ENCODE results near the gene AKAP8.
"Not testable (repeated sequence)": the region's sequence is repeated elsewhere in the genome, so short reads cannot be mapped to it uniquely, and the experiment has no call there.

The AKAP8 gene

GRCh38 chr19:15379083-15379998 is at the start of gene AKAP8:
AKAP8 (minus strand) TSS chr19:15379787; CDS start chr19:15379731, 56 bp downstream.
- DNase-seq (ENCODE audit: low read depth, low spot score): peak; percentile 97

- no peak for DNase-seq (ENCODE audit: low read depth, low spot score)
Measured at GRCh38 chr19:15427991-15428471, 48.4 kb upstream of the AKAP8 start.

GRCh38 chr19:15427350-15427700 is 47.7 kb upstream of the AKAP8 start:
- no peak for DNase-seq (ENCODE audit: low read depth, low spot score)

GRCh38 chr19:15426485-15427349 is 47.1 kb upstream of the AKAP8 start:
- DNase-seq (ENCODE audit: low read depth, low spot score): no peak

- DNase-seq (ENCODE audit: low read depth, low spot score): no peak
Measured at GRCh38 chr19:15425321-15425950, 45.8 kb upstream of the AKAP8 start.

GRCh38 chr19:15424692-15425272 is 45.2 kb upstream of the AKAP8 start:
- DNase-seq (ENCODE audit: low read depth, low spot score): no peak

- DNase-seq (ENCODE audit: low read depth, low spot score): no peak
Measured at GRCh38 chr19:15424121-15424520, 44.5 kb upstream of the AKAP8 start.

- no peak for DNase-seq (ENCODE audit: low read depth, low spot score)
Measured at GRCh38 chr19:15423130-15423529, 43.5 kb upstream of the AKAP8 start.

GRCh38 chr19:15422296-15423075 is 42.9 kb upstream of the AKAP8 start:
- no peak for DNase-seq (ENCODE audit: low read depth, low spot score)

GRCh38 chr19:15421721-15422260 is 42.2 kb upstream of the AKAP8 start:
- DNase-seq (ENCODE audit: low read depth, low spot score): no peak

GRCh38 chr19:15421136-15421695 is 41.6 kb upstream of the AKAP8 start:
- DNase-seq (ENCODE audit: low read depth, low spot score): no peak

GRCh38 chr19:15419413-15420025 is 39.9 kb upstream of the AKAP8 start:
- no peak for DNase-seq (ENCODE audit: low read depth, low spot score)

GRCh38 chr19:15418579-15419412 is 39.2 kb upstream of the AKAP8 start, which contains the start of gene AKAP8L:
AKAP8L (minus strand) TSS chr19:15418988; CDS start chr19:15418923, 65 bp downstream.
- peak; percentile 99 for DNase-seq (ENCODE audit: low read depth, low spot score)

GRCh38 chr19:15418231-15418578 is 38.6 kb upstream of the AKAP8 start:
- DNase-seq (ENCODE audit: low read depth, low spot score): no peak

GRCh38 chr19:15417699-15418098 is 38.1 kb upstream of the AKAP8 start:
- DNase-seq (ENCODE audit: low read depth, low spot score): no peak

- no peak for DNase-seq (ENCODE audit: low read depth, low spot score)
Measured at GRCh38 chr19:15412832-15413231, 33.2 kb upstream of the AKAP8 start.

- not testable (repeated sequence) for DNase-seq (ENCODE audit: low read depth, low spot score)
Measured at GRCh38 chr19:15411351-15411750, 31.8 kb upstream of the AKAP8 start.

- no peak for DNase-seq (ENCODE audit: low read depth, low spot score)
Measured at GRCh38 chr19:15404780-15405211, 25.2 kb upstream of the AKAP8 start.
